ENCODE results near the gene TNFSF4. TPM values are rescaled to one million over a fixed set of nuclear protein-coding genes. Genes with fewer than 3 reads are reported as not detected.

The TNFSF4 gene
- polyA plus RNA-seq, 1 donor (not counting 4 experiments of a cell fraction or from before 2014, with no cell fraction given), result 1.2 TPM

GRCh38 chr1:173139706-173140105, 67.4 kb downstream of the TNFSF4 start:
- H3K4me3 ChIP-seq (ENCODE audit: control insufficient read depth in 2 of 3, extremely low read depth in 1 of 3, insufficient read depth in 2 of 3, low read depth in 1 of 3, low read length in 3 of 3), result no peak overlapping the region
- H3K9me1 ChIP-seq (ENCODE audit: control insufficient read depth, extremely low read depth, insufficient read depth, low read length), result no peaks in the 10 kb centered on the region
- H3K4me1 ChIP-seq (ENCODE audit: control insufficient read depth, extremely low read depth, insufficient read depth, low read length), result peaks cover 9% of the 10 kb centered on the region
- H3K27me3 ChIP-seq (ENCODE audit: control insufficient read depth, extremely low read depth, insufficient read depth, low read length), result no peaks in the 10 kb centered on the region
- H4K20me1 ChIP-seq (ENCODE audit: control insufficient read depth, extremely low read depth, insufficient read depth, low read length), result no peaks in the 10 kb centered on the region
- H3K9ac ChIP-seq (ENCODE audit: control insufficient read depth, extremely low read depth, insufficient read depth, low read length), result no peak overlapping the region
- no peak for TF ChIP-seq EZH2 (IDR thresholded peaks at IDR 0.05; ENCODE audit: low read length)
- TF ChIP-seq, protein P1, sequence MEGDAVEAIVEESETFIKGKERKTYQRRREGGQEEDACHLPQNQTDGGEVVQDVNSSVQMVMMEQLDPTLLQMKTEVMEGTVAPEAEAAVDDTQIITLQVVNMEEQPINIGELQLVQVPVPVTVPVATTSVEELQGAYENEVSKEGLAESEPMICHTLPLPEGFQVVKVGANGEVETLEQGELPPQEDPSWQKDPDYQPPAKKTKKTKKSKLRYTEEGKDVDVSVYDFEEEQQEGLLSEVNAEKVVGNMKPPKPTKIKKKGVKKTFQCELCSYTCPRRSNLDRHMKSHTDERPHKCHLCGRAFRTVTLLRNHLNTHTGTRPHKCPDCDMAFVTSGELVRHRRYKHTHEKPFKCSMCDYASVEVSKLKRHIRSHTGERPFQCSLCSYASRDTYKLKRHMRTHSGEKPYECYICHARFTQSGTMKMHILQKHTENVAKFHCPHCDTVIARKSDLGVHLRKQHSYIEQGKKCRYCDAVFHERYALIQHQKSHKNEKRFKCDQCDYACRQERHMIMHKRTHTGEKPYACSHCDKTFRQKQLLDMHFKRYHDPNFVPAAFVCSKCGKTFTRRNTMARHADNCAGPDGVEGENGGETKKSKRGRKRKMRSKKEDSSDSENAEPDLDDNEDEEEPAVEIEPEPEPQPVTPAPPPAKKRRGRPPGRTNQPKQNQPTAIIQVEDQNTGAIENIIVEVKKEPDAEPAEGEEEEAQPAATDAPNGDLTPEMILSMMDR (optimal IDR thresholded peaks at IDR 0.05 in 1 of 3, IDR thresholded peaks at IDR 0.05 in 1 of 3, conservative IDR thresholded peaks at IDR 0.05 in 1 of 3; ENCODE audit: extremely low read depth in 1 of 3, insufficient read depth in 2 of 3, low read length in 3 of 3), result no peak
- no peaks in the 10 kb centered on the region for H3K9me3 ChIP-seq (ENCODE audit: control insufficient read depth, low read depth, low read length)
- H3K36me3 ChIP-seq (ENCODE audit: control insufficient read depth in 2 of 2, extremely low read depth in 1 of 2, insufficient read depth in 2 of 2, low read length in 2 of 2), result no peaks in the 10 kb centered on the region
- H3K4me2 ChIP-seq (ENCODE audit: control insufficient read depth, extremely low read depth, insufficient read depth, low read depth, low read length), result no peak overlapping the region
- DNase-seq (ENCODE audit: low read depth, low spot score) (no peak), FAIRE-seq (no peak)
- H3K27ac ChIP-seq (ENCODE audit: control insufficient read depth, insufficient read depth, low read length), result no peak overlapping the region
- no peaks in the 10 kb centered on the region for H3K79me2 ChIP-seq (ENCODE audit: control insufficient read depth, insufficient read depth, low read length)
- dilution Hi-C loops (cut with MboI; ENCODE audit: extremely low pct_ligation_motif_present, low sequenced_read_pairs), result no loop called here
- no peak overlapping the region for H2AFZ ChIP-seq (ENCODE audit: control insufficient read depth, low read length)

DNA sequence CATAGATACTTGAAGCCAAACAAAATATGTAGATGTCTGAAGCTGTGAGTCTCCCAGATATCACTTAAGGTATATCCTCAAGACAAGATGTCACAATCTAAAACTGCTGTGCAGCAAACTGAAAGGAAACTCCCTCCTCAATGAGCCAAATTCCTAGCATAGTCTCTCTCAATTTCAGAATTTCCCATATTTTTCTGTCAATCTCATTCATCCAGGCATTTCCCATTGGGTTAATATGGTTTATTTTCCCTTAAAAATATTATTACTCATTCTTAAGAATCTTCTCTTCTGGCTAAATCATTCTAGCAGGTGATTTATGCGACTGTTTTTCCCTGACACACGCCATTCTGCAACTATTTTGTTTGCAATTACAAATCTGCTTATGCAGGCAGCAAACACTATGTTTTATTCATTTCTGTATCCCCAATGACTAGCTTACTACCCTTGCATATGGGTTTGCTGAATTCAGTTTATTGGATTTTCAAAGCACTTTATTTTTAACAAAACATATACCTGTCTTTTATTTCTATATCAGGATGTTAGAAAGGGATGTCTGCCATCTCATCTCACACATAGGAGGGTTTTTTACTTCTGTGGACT, 69.9 kb downstream of the TNFSF4 start:
- H3K36me3 ChIP-seq (ENCODE audit: control insufficient read depth in 2 of 2, extremely low read depth in 1 of 2, insufficient read depth in 2 of 2, low read length in 2 of 2), result no peaks in the 10 kb centered on the region
- H2AFZ ChIP-seq (ENCODE audit: control insufficient read depth, low read length), result no peak overlapping the region
- FAIRE-seq (no peak), DNase-seq (ENCODE audit: low read depth, low spot score) (no peak)
- H3K4me3 ChIP-seq (ENCODE audit: control insufficient read depth in 2 of 3, extremely low read depth in 1 of 3, insufficient read depth in 2 of 3, low read depth in 1 of 3, low read length in 3 of 3), result no peak overlapping the region
- dilution Hi-C loops (cut with MboI; ENCODE audit: extremely low pct_ligation_motif_present, low sequenced_read_pairs), result no loop called here
- TF ChIP-seq, protein P1 (optimal IDR thresholded peaks at IDR 0.05 in 1 of 3, IDR thresholded peaks at IDR 0.05 in 1 of 3, conservative IDR thresholded peaks at IDR 0.05 in 1 of 3; ENCODE audit: extremely low read depth in 1 of 3, insufficient read depth in 2 of 3, low read length in 3 of 3), result no peak
- TF ChIP-seq EZH2 (IDR thresholded peaks at IDR 0.05; ENCODE audit: low read length), result no peak
- no peaks in the 10 kb centered on the region for H3K27me3 ChIP-seq (ENCODE audit: control insufficient read depth, extremely low read depth, insufficient read depth, low read length)
- no peak overlapping the region for H3K4me2 ChIP-seq (ENCODE audit: control insufficient read depth, extremely low read depth, insufficient read depth, low read depth, low read length)
- H3K9me1 ChIP-seq (ENCODE audit: control insufficient read depth, extremely low read depth, insufficient read depth, low read length), result no peaks in the 10 kb centered on the region
- H4K20me1 ChIP-seq (ENCODE audit: control insufficient read depth, extremely low read depth, insufficient read depth, low read length), result no peaks in the 10 kb centered on the region
- H3K4me1 ChIP-seq (ENCODE audit: control insufficient read depth, extremely low read depth, insufficient read depth, low read length), result peaks cover 9% of the 10 kb centered on the region
- no peak overlapping the region for H3K27ac ChIP-seq (ENCODE audit: control insufficient read depth, insufficient read depth, low read length)
- no peak overlapping the region for H3K9ac ChIP-seq (ENCODE audit: control insufficient read depth, extremely low read depth, insufficient read depth, low read length)
- H3K79me2 ChIP-seq (ENCODE audit: control insufficient read depth, insufficient read depth, low read length), result no peaks in the 10 kb centered on the region
- no peaks in the 10 kb centered on the region for H3K9me3 ChIP-seq (ENCODE audit: control insufficient read depth, low read depth, low read length)

Data from keratinocyte (primary cell).